GM19463 (cell line): Measurements from ENCODE around the gene LAMA2.

Source experiments
- ATAC-seq: cut with Tn5 transposase; IDR thresholded peaks from one replicate; pipeline ENCODE4 v1.9.1; 2021; ENCODE audit warnings: mild to moderate bottlenecking, moderate library complexity; ENCODE audit not compliant: unreplicated experiment

Gene LAMA2

DNA sequence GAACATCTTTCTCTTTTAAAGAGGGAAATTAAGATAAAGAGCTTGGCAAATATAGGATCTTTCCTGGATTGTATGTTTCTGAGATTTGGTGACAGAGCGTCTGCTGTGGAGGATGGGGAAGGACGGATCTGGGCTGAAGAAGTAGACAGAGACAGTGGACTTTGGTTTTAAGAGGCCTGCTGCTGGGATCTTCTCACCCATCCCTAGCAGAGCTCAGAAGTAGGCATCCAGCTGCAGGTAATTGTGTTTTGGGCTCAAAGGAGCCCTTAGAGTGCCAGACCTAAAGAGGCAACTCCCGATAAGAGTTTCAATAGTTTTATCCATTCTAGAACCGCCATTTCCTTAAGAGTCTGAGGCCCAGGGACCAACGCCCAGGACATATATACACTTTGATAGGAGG, 20.8 kb downstream of the LAMA2 start:
- no peak for ATAC-seq

DNA sequence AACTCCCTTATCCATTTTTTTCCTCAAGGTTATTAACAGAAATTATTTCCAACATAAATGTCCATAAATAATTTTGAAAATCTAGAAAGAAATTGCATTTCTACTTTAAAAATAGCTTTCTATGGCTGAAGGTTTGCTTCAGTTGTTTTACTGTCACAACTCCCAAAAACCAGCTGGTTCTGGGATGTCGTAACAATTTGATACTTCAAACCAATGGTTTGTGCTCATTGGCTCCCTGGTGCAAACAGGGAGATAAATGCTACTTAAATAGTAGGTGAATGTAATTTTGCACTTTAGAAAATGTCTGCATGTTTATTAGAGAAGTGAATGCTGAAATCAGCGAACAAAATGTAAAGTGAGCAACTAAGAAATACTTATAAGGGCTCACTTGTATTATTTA, 31.1 kb downstream of the LAMA2 start:
- no peak for ATAC-seq

DNA sequence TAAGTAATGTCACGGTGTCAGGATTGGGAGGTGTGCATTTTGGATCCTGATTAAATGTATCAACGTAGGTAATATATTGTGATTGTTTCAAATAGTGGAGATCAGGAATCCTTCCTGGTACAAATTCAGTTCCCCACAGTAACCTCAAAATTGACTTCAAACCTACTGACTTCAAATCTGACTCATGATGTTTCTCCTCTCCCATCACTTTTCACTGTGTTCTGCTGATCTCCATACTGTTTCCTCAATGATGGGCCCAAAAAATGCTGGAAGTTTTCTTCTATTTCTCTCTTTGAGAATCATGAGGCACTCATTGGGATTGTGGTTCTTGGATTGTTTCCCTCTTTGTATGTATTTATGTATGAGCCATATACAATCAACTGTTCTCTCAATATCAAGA, 35.9 kb downstream of the LAMA2 start:
- no peak for ATAC-seq

DNA sequence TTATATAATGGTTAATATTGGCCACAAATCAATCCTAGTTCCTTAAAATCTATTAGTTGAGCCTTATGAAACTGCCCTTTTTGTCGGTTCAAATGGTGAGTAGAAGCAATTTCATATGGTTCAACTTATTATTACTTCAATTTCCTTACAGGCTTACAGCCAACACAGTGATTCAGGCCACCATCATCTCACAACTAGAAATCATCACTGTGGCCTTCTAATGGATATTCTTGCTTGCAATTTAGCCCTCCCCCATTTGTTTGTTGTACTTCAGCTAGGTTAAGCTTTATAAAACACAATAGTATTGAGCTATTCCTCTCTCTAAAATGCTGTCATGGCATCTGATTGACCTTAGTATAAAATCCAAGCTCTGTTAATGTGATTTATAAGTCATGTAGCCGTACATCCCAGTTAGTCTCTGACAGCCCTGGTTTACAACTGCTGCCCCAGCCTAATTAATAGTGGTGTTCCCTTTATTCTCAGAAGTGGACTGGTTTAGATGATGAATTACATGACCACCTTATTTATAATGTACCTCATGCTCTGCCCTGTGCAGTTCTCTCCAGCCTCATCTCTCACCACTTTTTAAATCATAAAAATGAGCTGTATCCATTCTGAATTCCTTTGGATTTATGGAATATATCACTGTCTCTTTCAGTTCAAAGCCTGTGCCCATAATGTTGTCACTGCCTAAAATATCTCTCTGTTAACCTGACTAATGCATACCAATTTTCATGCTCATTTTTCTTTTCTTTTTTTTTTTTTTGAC, 36.7 kb downstream of the LAMA2 start:
- no peak for ATAC-seq

DNA sequence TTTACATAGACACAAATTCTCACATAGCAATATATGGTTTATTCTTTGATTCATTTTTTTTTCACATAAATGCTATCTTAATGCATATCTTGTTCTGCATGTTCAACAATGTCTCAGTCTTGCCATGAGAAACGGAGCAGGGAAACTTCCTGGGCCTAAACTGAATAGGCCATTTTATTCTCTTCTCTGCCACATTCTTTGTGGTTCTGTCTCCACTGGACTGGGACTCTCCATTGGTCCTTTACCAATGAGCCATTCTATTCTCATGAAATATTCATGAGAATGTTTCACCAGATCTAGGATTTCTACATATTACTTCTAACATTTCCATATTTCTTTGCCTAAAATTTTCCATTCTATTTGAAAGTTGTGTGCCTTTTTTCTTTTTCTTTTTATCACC, 42.8 kb downstream of the LAMA2 start:
- no peak for ATAC-seq

DNA sequence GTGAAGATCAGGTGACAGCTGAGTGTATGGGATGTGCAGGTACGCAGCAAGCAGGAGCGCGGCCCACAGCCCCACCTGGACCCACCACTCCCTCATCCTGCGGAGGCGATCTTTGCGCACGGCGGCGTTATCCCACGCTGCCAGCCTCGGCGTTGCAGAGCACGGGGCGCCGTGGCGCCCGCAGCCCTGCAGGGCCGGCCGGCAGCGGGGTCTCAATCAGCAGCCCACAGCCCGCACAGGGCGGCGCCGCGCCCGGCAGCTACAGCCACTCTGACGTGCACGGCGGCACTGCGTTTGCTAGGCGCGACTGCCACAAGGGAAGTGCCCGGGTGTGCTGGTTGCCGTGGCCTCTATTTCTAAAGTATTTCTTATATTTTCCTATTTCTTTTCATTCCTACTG, 46.9 kb downstream of the LAMA2 start:
- ATAC-seq: no peak

DNA sequence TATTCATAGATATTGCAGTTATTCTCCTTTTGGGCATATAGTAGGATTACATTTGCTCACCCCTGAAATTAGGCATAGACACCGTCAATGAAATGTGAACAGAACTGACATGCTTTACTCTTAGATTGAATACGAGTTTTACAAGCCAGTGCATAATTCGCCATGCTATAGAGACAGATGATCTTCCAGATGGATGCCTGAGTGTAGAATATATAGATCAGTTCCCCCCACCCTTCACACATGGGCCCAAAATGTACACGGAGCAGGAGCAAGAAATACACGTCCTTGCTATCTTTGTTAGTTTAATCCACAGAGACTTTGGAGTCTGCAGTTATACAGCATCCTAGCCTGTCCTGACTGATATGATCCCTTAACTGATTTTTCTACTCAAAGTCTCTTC, 47.4 kb downstream of the LAMA2 start:
- no peak for ATAC-seq

DNA sequence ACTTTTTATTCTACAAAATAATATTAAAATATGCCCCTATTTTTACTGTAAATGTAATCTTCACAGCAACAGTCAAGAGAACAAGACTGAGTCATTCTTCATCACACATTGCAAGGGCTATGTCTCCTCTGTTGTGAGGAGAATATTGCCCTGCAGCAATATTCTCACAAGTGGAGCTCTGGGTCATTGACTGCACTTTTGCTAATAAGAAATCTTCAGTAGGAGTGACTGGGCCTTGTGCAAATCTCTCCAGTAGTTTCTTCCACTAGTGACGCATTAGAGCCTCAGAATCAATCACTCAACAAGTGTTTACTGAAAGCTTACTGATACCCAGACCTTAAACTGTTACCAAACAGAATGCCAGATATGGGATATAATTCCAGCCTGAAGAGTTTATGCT, 49.1 kb downstream of the LAMA2 start:
- no peak for ATAC-seq

DNA sequence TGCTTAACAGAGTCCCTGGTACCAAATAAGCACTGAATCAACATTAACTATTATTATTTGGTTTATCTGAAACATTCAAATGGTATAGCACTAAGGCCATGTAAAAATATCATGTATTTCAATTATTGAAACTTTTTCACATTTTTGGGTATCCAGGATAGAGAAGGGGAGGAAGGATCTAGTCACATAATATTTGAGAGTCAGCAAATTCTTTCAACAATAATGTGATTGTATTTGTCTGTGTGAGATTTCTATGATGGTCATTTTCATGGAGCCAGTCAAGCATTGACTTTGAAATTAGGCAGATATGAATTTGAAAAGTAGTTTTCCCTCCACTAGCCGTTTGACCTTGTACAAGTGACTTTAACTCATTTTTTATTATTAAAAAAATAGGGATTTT, 67.9 kb downstream of the LAMA2 start:
- no peak for ATAC-seq

DNA sequence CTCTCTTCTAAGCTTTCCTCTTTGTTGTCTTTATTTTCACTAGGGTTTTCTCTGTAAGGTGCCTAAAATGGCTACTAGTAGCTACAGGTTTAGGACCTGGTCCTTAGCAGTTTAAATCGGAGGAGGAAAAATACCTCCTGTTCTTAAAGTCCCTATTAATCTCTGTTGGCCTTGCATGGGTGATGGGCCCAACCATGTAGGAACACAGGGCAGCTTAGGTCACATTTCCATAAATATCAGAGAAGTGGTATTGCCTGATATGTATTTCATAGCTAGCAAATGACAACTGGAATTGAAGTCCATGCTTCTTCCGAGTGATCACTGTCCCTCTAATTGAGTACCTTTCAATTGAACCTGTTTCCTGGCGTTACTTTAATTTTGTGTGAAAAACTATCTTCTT, 70.0 kb downstream of the LAMA2 start:
- no peak for ATAC-seq

DNA sequence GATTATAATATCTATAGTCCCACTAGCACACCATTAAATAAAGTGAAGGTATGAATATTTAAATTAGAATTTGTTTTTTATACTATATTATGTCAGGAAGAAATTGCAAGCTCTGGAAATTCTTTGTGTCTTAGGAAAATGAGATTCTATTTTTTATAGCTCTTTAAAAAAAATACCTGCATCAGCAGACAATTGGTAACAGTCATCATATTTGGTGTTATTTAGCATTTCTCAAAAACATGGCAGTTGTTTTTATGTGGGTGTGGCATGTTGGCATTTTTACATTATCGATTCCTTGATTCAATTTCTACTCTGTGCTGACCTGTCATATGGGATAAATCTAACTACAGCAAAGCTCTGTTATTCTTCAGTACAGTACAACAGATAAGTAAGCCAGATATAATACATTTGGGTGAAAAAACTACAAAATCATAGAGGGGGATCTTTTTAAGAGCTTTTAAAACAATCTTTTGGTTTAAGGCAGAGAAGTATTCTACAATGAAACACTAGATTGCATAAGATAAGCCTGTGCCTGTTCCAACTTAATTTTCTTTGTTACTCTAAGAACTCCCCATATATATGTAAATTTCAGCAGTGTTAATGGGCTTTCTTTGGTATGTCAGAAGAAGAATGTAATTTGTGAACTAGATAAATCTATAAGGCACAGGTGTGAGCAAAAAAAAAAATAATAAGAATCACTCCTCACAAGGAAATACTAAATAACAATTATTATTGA, 71.5 kb downstream of the LAMA2 start:
- ATAC-seq: no peak

DNA sequence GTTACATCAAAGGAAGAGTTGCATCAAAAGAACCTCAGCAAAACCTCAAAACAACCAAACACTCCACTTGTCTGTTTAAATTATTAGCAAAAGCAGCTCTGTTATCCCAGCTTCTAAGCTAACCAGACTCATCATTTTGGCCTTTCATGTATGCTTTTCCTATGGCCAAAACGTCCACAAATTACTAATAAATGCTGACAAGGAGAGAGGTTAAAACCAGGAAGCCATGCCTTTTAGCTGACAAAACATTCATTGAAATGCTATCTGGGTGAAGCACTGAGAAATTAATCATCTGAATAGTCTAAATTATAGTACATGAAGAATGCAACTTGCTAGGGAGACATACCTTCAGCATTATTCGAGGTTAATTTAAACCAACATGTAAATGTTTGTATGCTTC, 80.6 kb downstream of the LAMA2 start:
- no peak for ATAC-seq

DNA sequence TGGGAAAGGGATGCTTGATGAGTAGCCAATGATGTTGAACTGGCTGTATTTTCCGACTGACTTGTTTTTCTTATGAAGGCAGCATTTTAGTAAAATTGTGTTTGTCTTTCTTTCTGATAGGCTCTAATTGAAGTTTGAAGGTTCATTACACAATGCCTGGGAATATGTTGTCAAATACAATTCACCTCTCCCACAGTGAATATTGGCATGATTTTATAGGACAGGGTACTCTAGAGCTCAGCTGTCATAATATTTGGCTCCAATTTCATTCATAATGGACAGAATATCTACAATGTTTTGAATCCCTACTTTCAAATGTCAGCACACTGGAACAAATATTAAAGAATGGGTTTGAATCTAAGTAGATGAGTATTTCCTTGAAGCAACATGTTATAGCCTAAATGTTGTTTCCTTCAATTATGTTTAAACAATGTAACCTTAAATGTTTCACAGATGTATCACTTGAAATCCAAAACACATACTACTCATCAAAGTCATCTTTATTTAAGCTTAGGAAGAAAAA, 81.4 kb downstream of the LAMA2 start:
- no peak for ATAC-seq

DNA sequence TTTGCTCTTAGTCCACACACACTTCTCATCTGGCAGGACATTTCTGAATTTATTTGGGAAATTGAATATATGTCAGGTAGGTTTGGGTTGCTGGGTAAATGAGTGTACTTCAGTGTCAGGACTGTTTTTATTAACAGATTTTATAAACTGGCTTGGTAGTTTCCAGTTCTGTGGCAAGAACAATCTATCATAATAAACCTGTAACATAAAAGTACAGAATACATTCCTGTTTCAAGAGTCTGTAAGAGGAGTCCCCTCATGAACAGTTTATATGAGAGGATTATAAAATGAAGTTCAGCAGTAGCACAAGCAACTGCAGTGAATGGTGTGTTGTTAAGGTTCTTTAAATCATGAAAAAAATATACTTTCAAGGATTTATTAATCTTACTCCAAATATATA, 81.8 kb downstream of the LAMA2 start:
- ATAC-seq: no peak

DNA sequence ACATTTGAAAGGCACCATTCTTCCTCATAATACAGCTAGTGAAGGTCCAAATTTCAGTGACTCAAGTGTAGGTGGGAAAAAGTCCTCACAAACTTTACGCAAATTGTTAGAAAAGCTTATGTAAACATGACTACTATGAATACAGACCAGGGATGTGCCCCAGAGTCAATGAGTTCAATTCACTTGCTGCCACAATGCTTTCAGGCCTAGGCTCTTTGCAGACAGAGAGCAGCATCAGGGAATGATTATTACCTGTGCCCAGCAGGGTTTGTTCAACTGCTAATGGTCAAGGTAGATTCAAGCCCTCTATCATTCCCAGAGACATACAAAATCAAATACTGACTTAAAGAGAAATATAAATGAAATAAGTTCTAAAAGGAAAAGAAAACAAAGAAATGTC, 84.0 kb downstream of the LAMA2 start:
- no peak for ATAC-seq

DNA sequence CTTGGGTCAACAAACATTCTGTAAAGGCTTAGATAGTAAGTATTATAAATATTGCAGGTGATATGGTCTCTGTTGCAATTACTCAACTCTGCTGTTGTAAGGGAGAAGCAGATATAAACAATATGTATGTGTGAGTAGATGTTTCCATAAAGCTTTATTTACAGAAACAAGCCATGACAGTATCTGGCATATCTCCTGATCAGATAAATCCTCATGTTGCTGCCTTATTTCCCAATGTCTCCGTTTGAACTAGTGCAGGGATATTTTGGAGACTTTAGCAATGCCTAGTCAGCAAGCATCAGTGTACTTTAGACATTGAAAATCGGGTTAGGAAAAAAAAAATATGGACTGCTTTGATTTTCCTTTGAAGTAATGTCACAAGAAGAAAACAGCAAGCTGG, 96.1 kb downstream of the LAMA2 start:
- no peak for ATAC-seq

DNA sequence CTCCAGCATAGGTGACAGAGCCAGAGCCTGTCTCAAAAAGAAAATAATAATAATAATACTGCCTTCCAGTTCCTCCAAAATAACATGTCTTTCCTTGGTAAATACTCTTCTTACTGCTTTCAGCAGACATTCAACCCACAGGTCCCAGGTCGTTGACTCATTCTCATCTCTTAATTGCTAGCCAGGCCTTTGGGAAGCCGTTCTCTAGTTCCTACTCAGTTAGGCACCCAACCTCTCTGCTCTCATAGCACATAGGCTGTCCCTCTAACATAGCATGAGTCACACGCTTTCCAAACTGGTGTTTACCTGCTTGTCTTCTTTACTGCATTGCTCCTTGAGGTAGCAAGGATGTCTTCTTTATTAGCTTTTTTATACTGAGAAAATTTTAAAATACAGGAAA, 98.8 kb downstream of the LAMA2 start:
- no peak for ATAC-seq

DNA sequence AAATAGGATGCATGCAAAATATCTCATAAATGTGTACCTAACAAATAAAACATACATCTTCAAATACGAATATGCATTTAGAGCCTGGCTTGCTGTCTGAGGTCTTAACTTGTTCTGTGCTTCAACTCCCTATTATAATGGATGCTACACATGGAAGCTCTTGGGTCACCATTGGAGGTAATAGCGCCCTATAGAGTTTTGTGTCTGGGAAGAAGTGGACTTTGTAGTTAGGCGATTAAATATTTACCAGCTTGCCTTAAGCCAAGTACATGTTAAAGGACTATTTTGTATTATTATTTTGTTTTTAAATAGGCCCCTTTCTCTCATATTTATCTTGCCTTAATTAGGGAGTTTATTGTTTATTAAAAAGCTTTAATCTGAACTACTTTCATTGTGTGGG, 107.4 kb downstream of the LAMA2 start:
- no peak for ATAC-seq

DNA sequence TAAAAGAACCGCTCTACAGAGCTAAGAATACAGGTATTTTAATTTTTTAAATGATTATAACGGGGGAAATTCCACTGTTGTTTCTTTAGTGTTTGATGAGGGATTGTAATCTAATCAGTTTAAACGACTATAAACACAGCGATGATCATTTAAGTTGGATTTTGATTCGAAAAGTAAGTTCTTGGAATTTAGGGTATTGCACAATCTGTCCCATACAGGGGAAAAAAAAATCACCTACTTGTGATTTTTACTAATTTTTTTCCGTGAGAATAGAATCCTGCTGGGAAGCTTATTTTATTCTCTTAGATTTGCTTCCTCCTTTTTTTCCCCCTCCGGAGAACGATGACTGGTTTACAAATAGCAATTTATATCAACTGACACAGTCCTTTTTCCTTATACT, 108.0 kb downstream of the LAMA2 start:
- ATAC-seq: no peak

DNA sequence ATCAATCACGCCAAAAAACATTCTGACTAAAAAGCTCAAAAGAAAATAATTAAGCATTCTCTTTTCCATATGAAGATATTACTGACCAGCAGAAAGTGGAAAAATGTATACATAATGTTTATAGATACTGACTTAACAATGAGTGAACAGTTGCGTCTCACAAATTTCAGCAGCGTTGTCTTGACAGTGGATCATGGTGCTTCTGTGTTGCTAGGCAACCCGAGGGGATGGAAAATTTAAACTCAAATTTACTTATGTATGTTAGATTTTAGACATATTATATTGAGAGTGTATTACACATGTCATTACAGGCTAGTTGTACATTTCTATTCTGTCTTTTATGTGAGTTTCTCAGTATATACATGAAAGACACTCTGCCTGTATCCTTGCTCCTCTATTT, 110.2 kb downstream of the LAMA2 start:
- no peak for ATAC-seq

DNA sequence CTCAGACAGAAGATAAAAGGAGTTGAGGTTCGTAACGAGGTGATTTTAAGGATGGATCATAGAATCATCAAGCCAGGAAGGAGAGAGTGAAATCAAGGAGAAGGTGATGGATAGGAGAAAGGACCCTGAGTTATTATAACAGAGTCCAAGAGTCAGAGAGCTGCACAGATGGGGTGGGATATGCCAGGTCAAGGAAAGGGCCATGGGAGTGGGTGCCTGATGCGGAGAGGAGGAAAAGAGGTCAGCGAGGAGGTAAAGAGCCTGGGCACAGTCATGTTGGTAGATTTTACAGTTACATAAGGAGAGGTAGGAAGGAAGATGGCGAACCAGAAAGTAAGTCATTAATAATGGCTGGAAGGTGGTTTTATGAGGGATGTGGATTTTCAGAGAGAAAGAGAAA, 114.9 kb downstream of the LAMA2 start:
- no peak for ATAC-seq

DNA sequence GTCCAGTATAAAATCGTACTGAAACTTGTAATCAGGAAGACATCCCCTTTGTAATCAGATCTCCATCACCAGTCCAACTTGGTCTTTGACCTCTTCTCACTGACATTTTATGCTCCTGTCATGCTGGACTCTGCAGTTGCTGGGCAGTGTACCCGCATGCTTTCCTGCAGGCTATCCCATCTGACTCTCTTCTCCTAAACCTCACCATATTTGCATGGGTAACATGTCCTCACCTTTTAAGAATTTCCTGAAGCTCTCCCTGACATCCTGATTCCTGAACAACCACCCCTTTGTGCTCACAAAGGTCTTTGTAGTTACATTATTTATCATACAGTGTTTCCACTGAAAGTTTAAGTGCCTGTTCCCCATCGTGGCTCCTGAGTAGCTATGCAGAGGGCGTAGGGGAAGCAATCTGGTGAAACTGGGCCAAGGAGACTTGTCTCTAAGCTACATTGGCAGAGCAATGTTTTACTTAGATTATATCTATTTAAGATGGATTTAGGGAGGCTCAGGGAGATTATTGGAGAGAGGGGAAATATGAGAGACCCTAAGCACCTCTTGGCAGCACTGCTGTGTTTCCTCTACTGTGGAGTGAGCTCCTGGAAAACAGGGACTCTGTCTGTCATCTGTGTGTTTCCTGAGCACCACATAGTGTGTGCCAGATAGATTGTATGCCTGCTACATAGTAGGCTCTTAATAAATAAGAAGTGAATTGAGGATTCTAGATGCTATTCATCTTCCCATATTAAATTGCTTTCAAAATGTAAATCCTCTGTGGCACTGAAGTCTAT, 124.0 kb downstream of the LAMA2 start:
- ATAC-seq: no peak
